ENCODE results near the gene KEAP1. TPM values are rescaled to one million over a fixed set of nuclear protein-coding genes. Genes with fewer than 3 reads are reported as not detected.
A peak's percentile ranks its signal among the peaks of the same experiment; 100 is the strongest.
"Not testable (repeated sequence)": the region's sequence is repeated elsewhere in the genome, so short reads cannot be mapped to it uniquely, and the experiment has no call there.

Gene KEAP1
- 79.7 and 82.5 TPM in 2 replicates for total RNA-seq
- long read RNA-seq, transcript KEAP1-202 (6 exons, 2,648 nt), result major isoform, 31 of 52 reads
- long read RNA-seq, transcript KEAP1-201 (6 exons, 2,955 nt), result minor isoform, 5 of 52 reads
- long read RNA-seq, partial matches to known transcripts, result 11 of 52 reads
- long read RNA-seq, other reads (novel, unspliced or antisense), result 4 of 52 reads

DNA sequence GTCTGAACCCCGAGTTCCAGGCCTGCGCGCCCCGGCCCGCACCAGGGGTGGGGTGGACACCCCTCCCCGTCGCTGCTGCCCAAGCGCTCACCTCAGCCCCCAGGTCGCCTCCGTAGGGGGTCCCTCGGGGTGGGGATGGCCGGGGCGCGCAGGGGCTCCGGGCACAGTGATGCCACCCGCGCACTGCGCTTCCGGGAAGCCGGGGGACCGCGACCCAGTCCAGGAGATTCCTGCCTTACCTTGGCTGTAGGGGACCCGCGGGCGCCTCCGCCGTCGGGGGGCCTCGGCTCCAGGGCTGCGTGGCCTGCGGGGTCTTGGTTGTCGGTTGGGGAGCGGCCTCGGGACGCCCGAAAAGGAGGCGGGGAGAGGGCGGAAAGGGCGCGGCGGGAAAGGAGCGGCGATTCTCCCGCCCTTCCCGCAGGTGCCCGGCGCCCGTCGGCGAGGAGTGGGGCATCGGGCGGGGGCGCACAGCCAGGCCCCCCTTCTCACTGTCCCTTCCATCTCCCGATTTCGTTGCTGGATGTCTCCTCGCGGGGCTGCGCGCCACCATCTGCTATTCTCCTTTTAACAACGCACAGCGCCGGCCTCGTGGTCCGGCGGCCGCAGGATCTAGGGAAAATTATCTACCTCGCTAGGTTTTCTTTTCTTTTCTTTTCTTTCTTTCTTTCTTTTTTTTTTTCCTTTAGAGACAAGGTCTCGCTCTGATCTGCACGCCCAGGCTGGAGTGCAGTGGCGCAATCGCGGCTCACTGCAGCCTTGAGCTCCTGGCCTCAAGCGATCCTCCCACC is at the start of gene KEAP1:
TSS of gene KEAP1 (minus strand) at position 355 of the 788 bp plus-strand sequence. CDS start 3,323 bp downstream, outside the sequence.
- TF ChIP-seq CTCF (conservative IDR thresholded peaks at IDR 0.05), result no peak
- no peaks in the 10 kb centered on the region for H3K9me3 Mint-ChIP-seq
- peak within 1 kb of the TSS; percentile 92 for H3K4me3 Mint-ChIP-seq
- peaks cover 16% of the 10 kb centered on the region for H3K4me1 Mint-ChIP-seq
- H3K36me3 Mint-ChIP-seq (ENCODE audit: low read depth), result peaks cover 6% of the 10 kb centered on the region
- H3K27ac Mint-ChIP-seq (ENCODE audit: unreplicated experiment), result peak within 1 kb of the TSS; percentile 95
- peaks cover 4% of the 10 kb centered on the region for H3K27me3 Mint-ChIP-seq (ENCODE audit: low read depth)
- DNase-seq (ENCODE audit: low read depth, low spot score), result peak; percentile 41

- no peak for DNase-seq (ENCODE audit: low read depth, low spot score)
- no peak overlapping the region for H3K27ac Mint-ChIP-seq (ENCODE audit: unreplicated experiment)
- H3K27me3 Mint-ChIP-seq (ENCODE audit: low read depth), result no peaks in the 10 kb centered on the region
- TF ChIP-seq CTCF (conservative IDR thresholded peaks at IDR 0.05), result no peak
- H3K9me3 Mint-ChIP-seq, result no peaks in the 10 kb centered on the region
- H3K36me3 Mint-ChIP-seq (ENCODE audit: low read depth), result peaks cover 3% of the 10 kb centered on the region
- H3K4me3 Mint-ChIP-seq, result no peak overlapping the region
- no peaks in the 10 kb centered on the region for H3K4me1 Mint-ChIP-seq
Measured at GRCh38 chr19:10552510-10553053, 49.4 kb upstream of the KEAP1 start.

DNA sequence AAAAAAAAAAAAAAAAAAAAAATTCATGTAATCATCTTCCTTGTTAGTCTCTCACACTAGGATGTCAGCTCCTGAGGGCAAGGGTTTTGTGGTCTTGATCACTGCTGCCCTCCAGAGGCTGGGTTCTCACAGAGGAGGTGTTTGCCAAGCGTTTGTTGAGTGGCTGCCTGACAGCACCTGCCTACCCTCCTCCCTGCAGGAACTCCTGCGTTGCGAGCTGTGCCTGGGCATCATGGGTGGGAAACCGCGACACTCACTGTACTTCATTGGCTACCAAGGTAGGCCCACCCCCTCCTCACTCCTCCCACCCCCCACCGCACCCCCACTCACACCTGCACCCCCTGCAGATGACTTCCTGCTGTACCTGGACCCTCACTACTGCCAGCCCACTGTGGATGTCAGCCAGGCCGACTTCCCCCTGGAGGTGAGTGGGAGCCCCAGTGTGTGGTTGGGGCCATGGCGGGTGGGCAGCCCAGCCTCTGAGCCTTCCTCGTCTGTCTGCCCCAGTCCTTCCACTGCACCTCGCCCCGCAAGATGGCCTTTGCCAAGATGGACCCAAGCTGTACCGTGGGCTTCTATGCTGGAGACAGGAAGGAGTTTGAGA is 48.6 kb upstream of the KEAP1 start:
- Mint-ChIP-seq H3K9me3 (no peaks in the 10 kb centered on the region), H3K4me1 (no peaks in the 10 kb centered on the region), H3K27ac (ENCODE audit: unreplicated experiment) (no peak overlapping the region), H3K4me3 (peak overlapping the region; percentile 27), H3K36me3 (ENCODE audit: low read depth) (peaks cover 3% of the 10 kb centered on the region), H3K27me3 (ENCODE audit: low read depth) (no peaks in the 10 kb centered on the region)
- no peak for DNase-seq (ENCODE audit: low read depth, low spot score)
- TF ChIP-seq CTCF (conservative IDR thresholded peaks at IDR 0.05), result no peak

- H3K27ac Mint-ChIP-seq (ENCODE audit: unreplicated experiment); H3K9me3 Mint-ChIP-seq; H3K27me3 Mint-ChIP-seq (ENCODE audit: low read depth); H3K4me1 Mint-ChIP-seq; H3K36me3 Mint-ChIP-seq (ENCODE audit: low read depth); DNase-seq (ENCODE audit: low read depth, low spot score); H3K4me3 Mint-ChIP-seq: not testable (repeated sequence)
Measured at GRCh38 chr19:10551006-10551405, 47.9 kb upstream of the KEAP1 start.

DNA sequence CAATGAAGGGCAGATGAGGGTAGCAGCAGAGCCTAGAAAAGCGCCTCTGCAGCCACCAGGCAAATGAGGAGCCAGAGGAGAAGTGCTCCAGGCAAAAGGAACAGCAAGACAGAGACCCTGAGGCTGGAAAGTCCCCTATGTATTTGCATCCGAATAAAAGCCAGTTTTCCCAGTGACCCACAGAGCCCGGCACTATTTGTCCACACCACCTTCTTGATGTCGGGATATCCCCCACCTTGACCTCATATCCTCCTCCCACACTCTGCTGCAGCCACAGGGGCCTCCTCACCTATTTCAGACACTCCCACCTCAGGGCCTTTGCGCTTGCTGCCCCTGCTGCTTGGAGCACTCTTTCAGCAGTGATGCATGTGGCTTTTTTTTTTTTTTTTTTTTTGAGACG is 47.2 kb upstream of the KEAP1 start:
- no peak for TF ChIP-seq CTCF (conservative IDR thresholded peaks at IDR 0.05)
- Mint-ChIP-seq H3K4me1 (no peaks in the 10 kb centered on the region), H3K27me3 (ENCODE audit: low read depth) (no peaks in the 10 kb centered on the region), H3K9me3 (no peaks in the 10 kb centered on the region), H3K4me3 (no peak overlapping the region), H3K27ac (ENCODE audit: unreplicated experiment) (no peak overlapping the region), H3K36me3 (ENCODE audit: low read depth) (peaks cover 3% of the 10 kb centered on the region)
- no peak for DNase-seq (ENCODE audit: low read depth, low spot score)
